Pancreas (tissue), 10 donors: ENCODE data around the gene CTTNBP2NL. TPM values are rescaled to one million over a fixed set of nuclear protein-coding genes. Genes with fewer than 3 reads are reported as not detected.

ENCODE experiments used
- ATAC-seq, 4 donors: fragments of 200-7000 bp; cut with Tn5 transposase; one replicate each; pipeline versions ENCODE4 v1.8.0 to v1.9.1; 2020; ENCODE audit warnings: mild to moderate bottlenecking in 4 of 4, moderate library complexity in 4 of 4
- DNase-seq, 6 donors: peaks; one replicate each; pipeline ENCODE4 v3.0.0-alpha.2; 2020
- FAIRE-seq: peaks from 2 replicates; lab custom pipeline; 2012; peaks lifted over from hg19 to GRCh38; lab: Jason Lieb, UNC
- H3K27ac ChIP-seq, 4 donors: fragments of 200-600 bp; sonication (generic); 1 replicate in 3 of 4; 2 replicates in 1 of 4; pipeline versions ENCODE4 v1.5.0 to v1.8.0; 2020
- H3K27me3 ChIP-seq, 4 donors: fragments of 200-600 bp; one replicate each; pipeline ENCODE4 v1.8.0; 2021
- H3K36me3 ChIP-seq, 3 donors: fragments of 200-600 bp; sonication (generic) in 1 of 3; one replicate each; pipeline versions ENCODE4 v1.5.0 to v1.8.0; 2020 to 2021
- H3K4me1 ChIP-seq, 3 donors: fragments of 200-600 bp; one replicate each; pipeline ENCODE4 v1.8.0; 2021
- H3K4me3 ChIP-seq, 4 donors: fragments of 200-600 bp; sonication (generic) in 2 of 4; one replicate each; pipeline versions ENCODE4 v1.5.0 to v1.8.0; 2020 to 2021
- H3K9me3 ChIP-seq, 4 donors: fragments of 200-600 bp; one replicate each; pipeline ENCODE4 v1.8.0; 2021
- CTCF ChIP-seq, 4 donors: fragments of 200-600 bp; sonication (generic) in 3 of 4; IDR thresholded peaks; one replicate each; pipeline versions ENCODE4 v1.5.0 to v1.8.0; 2021; ENCODE audit warnings: antibody characterized with exemption in 4 of 4
- WGBS, 2 donors: extraction: QIAGEN DNeasy Blood & Tissue Kit; methylation state at CpG; one replicate each; pipeline ENCODE4 v1.1.7; 2013; 5-methylcytosine and 5-hydroxymethylcytosine counted together
- intact Hi-C, 3 donors: fragments of 100-400 bp; cut with DNase I; formaldehyde crosslinking; loops; one replicate each; pipeline versions ENCODE4 v1.11.1 to v1.14.2; 2022
- polyA plus RNA-seq, 2 donors: library from polyadenylated mRNA; stranded (reverse); fragments of 200-250 nt; gene quantifications; one replicate each; pipeline ENCODE4 v1.2.3, GENCODE V29; 2013
- total RNA-seq, 6 donors: library from RNA; stranded (reverse); fragmentation: NEBNext Ultra II Directional in 4 of 6; extraction: Animal tissue kit (Norgen Biotek cat#: 25700) in 4 of 6; gene quantifications; one replicate each; pipeline versions ENCODE4 v1.2.1 to v1.2.4, GENCODE V29; 2021 to 2023
- donor health status: healthy with polysubstance abuse.
- donor health status: DM: no; HTN: no; CAD: no; lungs with moderate emphysema.
- donor health status: DM: no; HTN: no; CAD: no.
- donor health status: control.
- donor health status: control.
- donor health status: Bipolar disorder and iron deficiency.
- donor health status: DM: yes; HTN: yes; CAD: no.
- donor health status: DM: no; HTN: no; CAD: no.
- donor health status: DM: no; HTN: no; CAD: no.
- donor health status: DM: yes; HTN: yes; CAD: no.

Gene CTTNBP2NL
- total and polyA plus RNA-seq, 8 donors: 2.8 to 24.0 (median 5.8) TPM

GRCh38 chr1:112358061-112358770 lies 37.8 kb upstream of the CTTNBP2NL start:
- no peaks in the 10 kb centered on the region for H3K27me3 ChIP-seq
- WGBS, 2 donors: 60 to 61% methylated on average over 8 of the region's 8 CpGs
- H3K4me3 ChIP-seq: no peak overlapping the region
- no peak for ATAC-seq
- no peaks in the 10 kb centered on the region for H3K36me3 ChIP-seq
- intact Hi-C loops: no loop called here
- DNase-seq: no peak
- no peak for TF ChIP-seq CTCF (IDR thresholded peaks at IDR 0.05)
- H3K4me1 ChIP-seq: no peaks in the 10 kb centered on the region
- no peaks in the 10 kb centered on the region for H3K9me3 ChIP-seq
- no peak for FAIRE-seq
- H3K27ac ChIP-seq: no peak overlapping the region

DNA sequence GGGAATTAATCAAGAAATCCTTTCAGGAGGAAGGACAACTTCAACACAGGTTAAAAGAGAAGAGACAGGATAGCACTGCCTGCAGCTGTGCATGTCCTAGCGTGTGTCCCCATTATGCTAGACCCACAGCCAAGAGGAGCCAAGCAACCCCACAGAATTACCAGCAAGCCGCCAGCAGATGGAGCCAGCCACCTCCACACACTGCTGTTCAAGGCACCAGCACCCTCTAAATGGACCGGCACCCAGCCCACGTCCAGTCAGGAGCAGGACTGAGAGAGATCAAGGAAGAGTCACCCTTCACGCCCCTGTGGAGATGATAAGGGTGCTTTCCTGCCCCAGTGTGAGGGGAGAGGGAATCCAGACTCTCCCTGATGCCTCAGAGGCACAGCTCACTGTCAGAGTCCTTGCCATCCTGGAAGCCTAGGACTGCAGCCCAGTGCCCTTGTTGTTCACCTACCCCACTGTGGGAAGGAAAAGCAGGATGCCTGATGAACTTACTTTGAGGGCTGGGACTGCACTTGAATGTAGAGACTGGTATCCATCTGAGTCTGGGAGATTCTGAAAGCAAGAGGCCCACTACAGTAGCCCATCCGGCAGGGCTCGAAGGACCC lies 37.1 kb upstream of the CTTNBP2NL start:
- FAIRE-seq (no peak), ATAC-seq (peak; percentile 76 to 94 (median 89)), DNase-seq (peak; percentile 41 to 83 (median 66))
- peak; percentile 34 to 62 (median 54) for TF ChIP-seq CTCF (IDR thresholded peaks at IDR 0.05)
- no peaks in the 10 kb centered on the region for H3K4me1 ChIP-seq
- WGBS, 2 donors: 29 to 30% methylated on average over 7 of the region's 7 CpGs
- no peaks in the 10 kb centered on the region for H3K9me3 ChIP-seq
- H3K36me3 ChIP-seq: no peaks in the 10 kb centered on the region
- intact Hi-C loops: no loop called here
- H3K27ac ChIP-seq: peak overlapping the region in 1 of 4 donors; percentile 12
- H3K4me3 ChIP-seq: no peak overlapping the region
- H3K27me3 ChIP-seq: no peaks in the 10 kb centered on the region

DNA sequence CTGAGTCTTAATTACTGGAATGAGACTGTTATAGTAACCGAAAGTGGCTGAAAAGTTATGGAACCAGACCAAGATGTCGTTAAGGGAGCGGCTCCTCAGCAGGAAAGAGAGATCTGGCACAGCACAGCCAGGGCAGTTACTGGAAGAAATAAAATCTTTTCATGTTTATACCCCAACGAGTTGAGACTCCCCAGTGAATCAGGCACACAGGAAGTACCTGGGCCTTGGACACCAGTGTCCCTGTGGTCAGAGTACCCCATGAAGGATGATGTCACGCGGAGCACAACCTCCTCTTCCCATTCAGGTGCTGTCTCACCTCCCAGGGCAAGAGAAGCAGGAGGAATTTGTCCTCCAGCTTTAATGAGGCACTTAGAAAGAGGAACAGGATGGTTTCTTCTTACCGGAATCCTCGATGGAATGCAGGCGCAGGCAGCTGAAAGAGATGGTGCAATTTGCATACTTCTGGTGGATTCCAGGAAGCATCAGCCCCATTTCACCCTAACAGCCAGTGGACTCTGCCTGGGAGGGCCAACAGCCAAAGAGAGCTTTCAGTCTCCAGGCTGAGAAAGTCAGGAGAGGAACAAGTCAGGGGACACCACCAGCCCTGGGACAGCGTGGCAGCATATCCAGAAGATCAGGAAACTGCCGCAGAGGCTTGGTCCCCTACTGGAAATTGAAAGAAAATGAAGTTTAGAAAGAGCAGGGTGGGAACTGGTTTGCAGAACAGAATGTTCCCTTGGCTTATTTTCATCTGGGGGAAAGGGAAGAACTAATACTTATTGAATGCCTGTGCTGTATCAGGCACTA lies 35.9 kb upstream of the CTTNBP2NL start:
- Histone ChIP-seq H3K4me1 (no peaks in the 10 kb centered on the region), H3K27me3 (no peaks in the 10 kb centered on the region), H3K9me3 (no peaks in the 10 kb centered on the region), H3K36me3 (no peaks in the 10 kb centered on the region), H3K4me3 (no peak overlapping the region), H3K27ac (peak overlapping the region in 2 of 4 donors; percentile 33 to 55)
- ATAC-seq (peak; percentile 28 to 73 (median 51)), FAIRE-seq (no peak), DNase-seq (peak in 1 of 6 donors; percentile 23)
- 67 to 74% methylated on average over 11 of the region's 11 CpGs for WGBS, 2 donors
- intact Hi-C loops: no loop called here
- no peak for TF ChIP-seq CTCF (IDR thresholded peaks at IDR 0.05)

DNA sequence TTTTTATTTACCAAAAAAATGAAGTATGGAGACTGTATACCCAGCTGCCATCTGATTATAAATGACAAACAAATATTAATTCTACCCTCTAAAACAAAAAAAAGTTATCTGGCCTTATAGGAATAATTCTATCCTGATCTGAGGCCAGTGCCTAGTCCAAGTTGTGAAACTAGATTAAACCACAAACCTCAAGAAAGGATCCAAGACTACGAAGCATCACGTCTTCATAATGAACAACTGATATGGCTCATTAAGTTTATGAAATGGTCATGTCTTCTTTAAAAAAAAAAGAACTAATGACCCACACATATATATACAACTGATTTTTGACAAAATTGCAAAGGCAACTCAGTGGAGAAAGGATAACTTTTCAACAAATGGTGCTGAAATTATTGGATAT lies 32.4 kb upstream of the CTTNBP2NL start:
- H3K4me3 ChIP-seq: no peak overlapping the region
- no peaks in the 10 kb centered on the region for H3K4me1 ChIP-seq
- no peaks in the 10 kb centered on the region for H3K27me3 ChIP-seq
- TF ChIP-seq CTCF (IDR thresholded peaks at IDR 0.05): no peak
- 87 to 89% methylated on average over 2 of the region's 2 CpGs for WGBS, 2 donors
- H3K9me3 ChIP-seq: no peaks in the 10 kb centered on the region
- FAIRE-seq (no peak), DNase-seq (no peak), ATAC-seq (no peak)
- H3K27ac ChIP-seq: no peak overlapping the region
- intact Hi-C loops: no loop called here
- no peaks in the 10 kb centered on the region for H3K36me3 ChIP-seq
